ENCODE data around the gene ESR1. TPM values are rescaled to one million over a fixed set of nuclear protein-coding genes. Genes with fewer than 3 reads are reported as not detected.

ESR1 gene
- total RNA-seq, 2 donors from 2014 or later: 0.52 to 4.3 TPM

GRCh38 chr6:151837223-151837622 lies 29.7 kb downstream of the ESR1 start:
- no peak for ATAC-seq
- Histone ChIP-seq H3K36me3 (replicated peaks in 1 of 2; ENCODE audit: insufficient read depth in 1 of 2, low read depth in 2 of 2) (no peaks in the 10 kb centered on the region), H3K27ac (no peak overlapping the region), H3K9me3 (no peaks in the 10 kb centered on the region), H3K27me3 (no peaks in the 10 kb centered on the region), H3K4me3 (no peak overlapping the region), H3K4me1 (no peaks in the 10 kb centered on the region)
- intact Hi-C loops (cut with DNase I): no loop called here
- no peak for TF ChIP-seq POLR2A (IDR thresholded peaks at IDR 0.05)
- TF ChIP-seq CTCF (IDR thresholded peaks at IDR 0.05): no peak
- DNase-seq: no peak
- 57 to 62% methylated on average over 5 of the region's 5 CpGs for WGBS, 2 donors

- Histone ChIP-seq H3K27ac (no peak overlapping the region), H3K4me1 (no peaks in the 10 kb centered on the region), H3K4me3 (no peak overlapping the region), H3K9me3 (no peaks in the 10 kb centered on the region), H3K27me3 (no peaks in the 10 kb centered on the region), H3K36me3 (replicated peaks in 1 of 2; ENCODE audit: insufficient read depth in 1 of 2, low read depth in 2 of 2) (no peaks in the 10 kb centered on the region)
- TF ChIP-seq POLR2A (IDR thresholded peaks at IDR 0.05) (no peak), CTCF (IDR thresholded peaks at IDR 0.05) (no peak)
- DNase-seq: no peak
- intact Hi-C loops (cut with DNase I): no loop called here
- 77 to 79% methylated on average over 2 of the region's 2 CpGs for WGBS, 2 donors
- ATAC-seq: no peak
Measured at GRCh38 chr6:151842816-151843215, 35.3 kb downstream of the ESR1 start.

GRCh38 chr6:151847064-151847463 lies 39.6 kb downstream of the ESR1 start:
- Histone ChIP-seq H3K4me1 (no peaks in the 10 kb centered on the region), H3K4me3 (no peak overlapping the region), H3K36me3 (replicated peaks in 1 of 2; ENCODE audit: insufficient read depth in 1 of 2, low read depth in 2 of 2) (no peaks in the 10 kb centered on the region), H3K27ac (no peak overlapping the region), H3K9me3 (no peaks in the 10 kb centered on the region), H3K27me3 (no peaks in the 10 kb centered on the region)
- WGBS, 2 donors: 0 to 11% methylated on average over 1 of the region's 1 CpG
- no peak for DNase-seq
- TF ChIP-seq CTCF (IDR thresholded peaks at IDR 0.05) (no peak), POLR2A (IDR thresholded peaks at IDR 0.05) (no peak)
- intact Hi-C loops (cut with DNase I): no loop called here
- no peak for ATAC-seq

DNA sequence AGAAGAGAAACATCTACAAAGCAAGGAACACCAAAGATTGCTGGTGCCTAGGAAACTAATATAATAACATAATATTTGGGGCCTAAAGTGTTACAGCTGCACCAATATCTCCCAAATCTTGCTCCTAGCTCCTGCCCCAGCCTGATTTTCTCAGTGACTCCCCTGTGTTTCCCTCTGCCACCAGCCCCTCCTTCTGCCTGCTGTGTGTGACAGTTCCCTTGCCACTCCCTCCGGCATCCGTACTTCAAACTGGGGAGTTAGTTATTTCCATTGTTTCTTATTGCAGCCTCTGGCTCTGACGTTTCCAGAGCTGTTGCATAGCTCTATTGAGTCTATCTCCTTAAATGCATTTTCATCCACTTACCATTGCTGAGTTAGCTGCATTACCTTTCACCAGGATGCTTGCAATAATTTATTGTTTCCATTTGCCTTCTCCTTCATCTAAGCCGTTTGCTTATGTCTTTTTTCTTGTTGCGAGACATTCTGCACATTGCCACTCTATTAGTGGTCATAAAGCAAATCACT lies 43.1 kb downstream of the ESR1 start:
- Histone ChIP-seq H3K27me3 (no peaks in the 10 kb centered on the region), H3K36me3 (replicated peaks in 1 of 2; ENCODE audit: insufficient read depth in 1 of 2, low read depth in 2 of 2) (no peaks in the 10 kb centered on the region), H3K27ac (no peak overlapping the region), H3K4me3 (no peak overlapping the region), H3K9me3 (no peaks in the 10 kb centered on the region), H3K4me1 (no peaks in the 10 kb centered on the region)
- 37 to 38% methylated on average over 5 of the region's 5 CpGs for WGBS, 2 donors
- no peak for TF ChIP-seq CTCF (IDR thresholded peaks at IDR 0.05)
- no peak for TF ChIP-seq POLR2A (IDR thresholded peaks at IDR 0.05)
- ATAC-seq (no peak), DNase-seq (no peak)
- intact Hi-C loops (cut with DNase I): no loop called here

DNA sequence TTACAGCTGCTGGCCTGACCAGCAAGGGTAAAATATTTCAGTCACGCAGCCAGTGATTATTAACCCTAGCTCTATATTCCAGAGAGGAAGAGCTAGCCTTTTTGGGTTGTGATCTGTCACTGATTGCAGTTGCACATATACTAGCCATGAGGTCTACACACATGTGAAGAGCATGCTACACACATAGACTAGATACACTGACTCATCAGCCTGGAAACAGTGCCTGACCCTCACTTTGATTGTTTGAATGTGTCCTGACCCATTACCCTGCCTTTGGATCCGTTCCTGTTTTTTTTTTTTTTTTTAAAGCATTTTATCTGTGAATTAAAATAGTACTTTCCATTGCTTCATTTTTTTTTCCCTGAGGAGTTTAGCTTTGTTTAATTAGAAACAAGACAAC lies 50.8 kb downstream of the ESR1 start:
- Histone ChIP-seq H3K36me3 (replicated peaks in 1 of 2; ENCODE audit: insufficient read depth in 1 of 2, low read depth in 2 of 2) (no peaks in the 10 kb centered on the region), H3K4me1 (no peaks in the 10 kb centered on the region), H3K27ac (no peak overlapping the region), H3K9me3 (no peaks in the 10 kb centered on the region), H3K4me3 (no peak overlapping the region), H3K27me3 (no peaks in the 10 kb centered on the region)
- WGBS, 2 donors: 35 to 51% methylated on average over 2 of the region's 2 CpGs
- DNase-seq: no peak
- intact Hi-C loops (cut with DNase I): no loop called here
- ATAC-seq: no peak
- TF ChIP-seq CTCF (IDR thresholded peaks at IDR 0.05) (no peak), POLR2A (IDR thresholded peaks at IDR 0.05) (no peak)
